HepG2 (cell line): Measurements from ENCODE around the gene LRRC45.

Experiments used
- PHF21A ChIP-seq: sonication (generic); formaldehyde crosslinking; IDR thresholded peaks from 2 replicates; pipeline ENCODE4 v1.5.0; 2020; ENCODE audit warnings: mild to moderate bottlenecking, missing genetic modification reagents
- RARG ChIP-seq: sonication (generic); formaldehyde crosslinking; IDR thresholded peaks from 2 replicates; pipeline ENCODE4 v1.4.0; 2020; ENCODE audit warnings: low read depth, mild to moderate bottlenecking, missing genetic modification reagents
- TF ChIP-seq, protein P1 (sequence below): sonication (generic); formaldehyde crosslinking; IDR thresholded peaks from 2 replicates; pipeline ENCODE4 v1.4.0; 2020; ENCODE audit warnings: mild to moderate bottlenecking, missing genetic modification reagents
- TF ChIP-seq, protein P2 (sequence below): sonication (generic); formaldehyde crosslinking; IDR thresholded peaks from 2 replicates; pipeline ENCODE4 v1.8.0; 2022; ENCODE audit warnings: mild to moderate bottlenecking, missing genetic modification reagents; ENCODE audit not compliant: insufficient replicate concordance

DNA sequence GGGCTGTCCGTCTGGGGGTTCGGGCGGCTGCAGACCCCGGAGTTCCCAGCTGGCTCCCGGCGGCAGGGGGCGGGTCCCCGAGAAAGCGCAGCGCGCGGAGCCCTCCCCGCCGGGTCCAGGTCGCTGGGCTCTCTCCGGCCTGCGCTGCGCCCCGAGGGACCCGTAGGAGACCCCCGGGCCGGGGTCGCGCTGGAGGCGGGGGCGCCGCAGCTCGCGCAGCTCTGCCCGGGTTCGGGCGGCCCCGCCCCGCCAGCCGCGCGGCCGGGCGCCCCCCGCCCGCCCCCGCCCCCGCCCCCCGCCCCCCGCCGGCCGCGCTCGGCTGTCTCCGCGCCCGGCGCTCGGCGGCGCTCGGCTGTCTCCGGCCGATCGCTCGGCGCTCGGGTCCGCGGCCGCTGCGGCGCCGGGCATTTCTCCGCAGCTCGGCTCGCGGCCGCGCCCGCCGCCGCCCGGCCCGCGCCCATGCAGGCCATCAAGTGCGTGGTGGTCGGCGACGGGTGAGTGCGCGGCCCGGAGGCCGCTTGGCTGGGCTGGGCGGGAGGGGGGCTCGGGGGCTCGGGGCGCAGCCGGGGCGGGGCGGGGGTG lies 8.3 kb downstream of the LRRC45 start, which contains the start of gene RAC3:
- TF ChIP-seq, protein P1, sequence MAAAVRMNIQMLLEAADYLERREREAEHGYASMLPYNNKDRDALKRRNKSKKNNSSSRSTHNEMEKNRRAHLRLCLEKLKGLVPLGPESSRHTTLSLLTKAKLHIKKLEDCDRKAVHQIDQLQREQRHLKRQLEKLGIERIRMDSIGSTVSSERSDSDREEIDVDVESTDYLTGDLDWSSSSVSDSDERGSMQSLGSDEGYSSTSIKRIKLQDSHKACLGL (CRISPR knock-in tag) = no peak
- no peak for TF ChIP-seq PHF21A
- no peak for TF ChIP-seq RARG
- TF ChIP-seq, protein P2, sequence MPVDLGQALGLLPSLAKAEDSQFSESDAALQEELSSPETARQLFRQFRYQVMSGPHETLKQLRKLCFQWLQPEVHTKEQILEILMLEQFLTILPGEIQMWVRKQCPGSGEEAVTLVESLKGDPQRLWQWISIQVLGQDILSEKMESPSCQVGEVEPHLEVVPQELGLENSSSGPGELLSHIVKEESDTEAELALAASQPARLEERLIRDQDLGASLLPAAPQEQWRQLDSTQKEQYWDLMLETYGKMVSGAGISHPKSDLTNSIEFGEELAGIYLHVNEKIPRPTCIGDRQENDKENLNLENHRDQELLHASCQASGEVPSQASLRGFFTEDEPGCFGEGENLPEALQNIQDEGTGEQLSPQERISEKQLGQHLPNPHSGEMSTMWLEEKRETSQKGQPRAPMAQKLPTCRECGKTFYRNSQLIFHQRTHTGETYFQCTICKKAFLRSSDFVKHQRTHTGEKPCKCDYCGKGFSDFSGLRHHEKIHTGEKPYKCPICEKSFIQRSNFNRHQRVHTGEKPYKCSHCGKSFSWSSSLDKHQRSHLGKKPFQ = no peak
